ENCODE results near the gene ATXN7L2. TPM values are rescaled to one million over a fixed set of nuclear protein-coding genes. Genes with fewer than 3 reads are reported as not detected.

The ATXN7L2 gene
- total RNA-seq, 2 experiments from 2014 or later, result 11.2 to 13.7 TPM

DNA sequence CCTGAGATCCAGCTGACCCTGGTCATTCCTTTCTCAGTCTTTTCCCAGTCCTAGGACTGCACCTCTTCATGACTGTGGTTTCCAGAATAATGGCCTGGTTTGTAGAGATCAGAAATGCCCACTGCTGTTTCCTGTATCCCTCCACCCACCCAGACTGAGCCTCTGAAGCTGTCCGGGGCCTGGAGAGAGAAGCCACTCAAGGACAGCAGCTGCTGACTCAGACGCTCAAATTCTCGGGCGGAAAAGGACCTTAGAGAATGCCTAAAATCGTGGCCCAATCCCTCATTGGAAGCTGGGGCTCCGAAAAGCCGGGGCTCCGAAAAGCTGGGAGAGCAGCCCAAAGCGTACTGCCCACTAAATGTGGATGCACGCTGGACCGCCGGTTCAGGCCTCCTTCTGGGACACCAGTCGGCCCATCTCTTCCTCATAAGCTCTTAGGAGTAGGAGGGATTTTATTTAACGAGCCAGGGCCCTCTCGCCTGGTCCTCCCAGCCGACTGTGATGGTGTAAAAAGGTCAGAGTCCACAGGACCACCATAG lies 48.2 kb downstream of the ATXN7L2 start:
- Mint-ChIP-seq H3K27me3 (no peaks in the 10 kb centered on the region), H3K4me1 (ENCODE audit: low read depth) (peaks cover 23% of the 10 kb centered on the region), H3K27ac (peak overlapping the region; percentile 90), H3K9me3 (no peaks in the 10 kb centered on the region), H3K4me3 (no peak overlapping the region), H3K36me3 (ENCODE audit: low read depth) (no peaks in the 10 kb centered on the region)
- CTCF ChIA-PET, result interaction anchor here (0.7 to 21.7 kb wide), 70 partner anchors 9 to 807 kb away, joined by 3 to 1390 read pairs (median 5); partner anchors contain the start of genes AHCYL1, AMIGO1, AMPD2 and ATXN7L2
- TF ChIP-seq, protein P1, sequence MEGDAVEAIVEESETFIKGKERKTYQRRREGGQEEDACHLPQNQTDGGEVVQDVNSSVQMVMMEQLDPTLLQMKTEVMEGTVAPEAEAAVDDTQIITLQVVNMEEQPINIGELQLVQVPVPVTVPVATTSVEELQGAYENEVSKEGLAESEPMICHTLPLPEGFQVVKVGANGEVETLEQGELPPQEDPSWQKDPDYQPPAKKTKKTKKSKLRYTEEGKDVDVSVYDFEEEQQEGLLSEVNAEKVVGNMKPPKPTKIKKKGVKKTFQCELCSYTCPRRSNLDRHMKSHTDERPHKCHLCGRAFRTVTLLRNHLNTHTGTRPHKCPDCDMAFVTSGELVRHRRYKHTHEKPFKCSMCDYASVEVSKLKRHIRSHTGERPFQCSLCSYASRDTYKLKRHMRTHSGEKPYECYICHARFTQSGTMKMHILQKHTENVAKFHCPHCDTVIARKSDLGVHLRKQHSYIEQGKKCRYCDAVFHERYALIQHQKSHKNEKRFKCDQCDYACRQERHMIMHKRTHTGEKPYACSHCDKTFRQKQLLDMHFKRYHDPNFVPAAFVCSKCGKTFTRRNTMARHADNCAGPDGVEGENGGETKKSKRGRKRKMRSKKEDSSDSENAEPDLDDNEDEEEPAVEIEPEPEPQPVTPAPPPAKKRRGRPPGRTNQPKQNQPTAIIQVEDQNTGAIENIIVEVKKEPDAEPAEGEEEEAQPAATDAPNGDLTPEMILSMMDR (IDR thresholded peaks at IDR 0.05), result no peak
- no peak for ATAC-seq
- POLR2A ChIA-PET, result interaction anchor here (0.7 to 3.4 kb wide), 16 partner anchors 12 to 318 kb away, joined by 3 to 24 read pairs (median 5); partner anchors contain the start of genes AMIGO1, ATXN7L2, CYB561D1 and GNAI3
- intact Hi-C loops (cut with micrococcal nuclease), result loop anchor here (1.0 to 10.0 kb wide), 4 partner anchors 38 to 270 kb away; partner anchors contain the start of genes CYB561D1 and PSMA5
- no peak for DNase-seq

DNA sequence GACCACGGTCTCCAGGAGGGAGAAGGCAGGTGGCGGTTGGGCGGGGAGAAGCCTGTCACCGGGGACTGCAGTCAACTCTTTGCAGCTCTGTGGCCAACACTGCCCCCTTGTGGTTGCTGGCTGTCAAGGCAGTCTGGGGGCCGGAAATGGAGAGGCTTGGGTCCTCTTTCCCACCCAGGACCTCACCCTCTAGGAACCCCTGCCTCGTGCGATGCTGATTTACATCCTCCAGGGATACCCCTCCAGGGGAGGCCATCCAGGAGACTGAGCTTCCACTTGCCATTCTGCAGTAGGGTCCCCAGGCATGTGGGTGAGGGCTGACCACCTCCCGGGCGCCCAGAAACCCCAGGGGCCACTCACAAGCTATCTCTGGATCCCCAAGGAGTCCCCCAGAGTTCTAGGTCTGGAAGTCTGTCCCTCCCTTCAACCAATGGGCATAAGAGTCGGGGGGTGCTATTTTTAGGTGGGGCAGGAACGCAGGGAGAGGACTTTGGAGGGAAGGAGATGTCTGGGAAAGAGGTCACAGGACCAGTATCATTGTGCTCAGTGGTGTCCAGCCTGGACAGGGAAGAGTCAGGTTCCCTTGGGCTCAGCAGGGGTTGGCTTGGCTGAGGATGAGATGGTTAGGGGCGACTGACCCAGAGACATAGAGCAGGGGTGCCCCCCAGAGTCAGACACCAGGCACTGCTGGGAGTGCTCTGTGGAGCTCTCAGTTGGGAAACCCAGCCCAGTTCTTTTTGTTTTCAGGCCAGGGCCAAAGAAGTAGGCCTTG lies 48.8 kb downstream of the ATXN7L2 start:
- peak overlapping the region; percentile 57 for H3K4me3 Mint-ChIP-seq
- POLR2A ChIA-PET, result interaction anchor here (0.8 to 3.4 kb wide), 18 partner anchors 9 to 318 kb away, joined by 3 to 24 read pairs (median 4); partner anchors contain the start of genes AMIGO1, ATXN7L2, CYB561D1 and GNAI3
- ATAC-seq (peak; percentile 93), DNase-seq (peak; percentile 93)
- H3K9me3 Mint-ChIP-seq, result no peaks in the 10 kb centered on the region
- no peaks in the 10 kb centered on the region for H3K27me3 Mint-ChIP-seq
- TF ChIP-seq, protein P1 (IDR thresholded peaks at IDR 0.05), result peak; percentile 79
- intact Hi-C loops (cut with micrococcal nuclease), result loop anchor here (1.0 to 10.0 kb wide), 4 partner anchors 38 to 270 kb away; partner anchors contain the start of genes CYB561D1 and PSMA5
- H3K27ac Mint-ChIP-seq, result peak overlapping the region; percentile 90
- CTCF ChIA-PET, result interaction anchor here (0.6 to 21.7 kb wide), 84 partner anchors 8 to 807 kb away, joined by 3 to 1390 read pairs (median 4); partner anchors contain the start of genes AHCYL1, AMIGO1, AMPD2 and ATXN7L2
- no peaks in the 10 kb centered on the region for H3K36me3 Mint-ChIP-seq (ENCODE audit: low read depth)
- peaks cover 23% of the 10 kb centered on the region for H3K4me1 Mint-ChIP-seq (ENCODE audit: low read depth)

DNA sequence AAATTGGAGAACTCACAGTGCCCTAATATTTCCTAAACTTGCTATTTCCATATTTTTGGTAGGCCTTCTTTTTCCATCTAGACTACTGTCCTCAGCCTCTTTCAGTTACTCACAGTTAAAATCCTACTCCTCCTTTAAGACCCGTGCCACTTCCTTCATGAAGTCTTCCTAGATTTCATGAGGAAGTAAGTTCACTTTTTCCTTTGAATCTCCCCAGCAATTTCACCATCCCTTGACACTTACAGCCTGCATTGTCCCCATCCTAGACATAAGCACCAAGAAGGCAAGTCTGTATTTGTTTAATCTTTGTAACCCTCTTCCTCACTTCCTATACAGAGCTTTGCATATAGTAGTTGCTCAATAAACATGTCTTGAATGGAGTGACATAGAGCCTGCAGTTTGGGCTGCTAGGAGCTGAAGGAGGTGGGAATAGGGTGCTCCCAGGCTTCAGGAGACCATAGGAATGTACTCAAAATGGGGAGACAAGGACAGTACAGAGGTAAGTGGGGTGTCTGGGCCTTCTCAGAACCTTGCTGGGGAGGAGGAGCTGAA lies 50.7 kb downstream of the ATXN7L2 start:
- Mint-ChIP-seq H3K4me1 (ENCODE audit: low read depth) (peaks cover 23% of the 10 kb centered on the region), H3K36me3 (ENCODE audit: low read depth) (no peaks in the 10 kb centered on the region), H3K4me3 (no peak overlapping the region), H3K9me3 (no peaks in the 10 kb centered on the region), H3K27ac (no peak overlapping the region), H3K27me3 (no peaks in the 10 kb centered on the region)
- ChIA-PET POLR2A (no interaction called here), CTCF (interaction anchor here (1.3 to 21.7 kb wide), 5 partner anchors 12 to 256 kb away, joined by 5 to 1390 read pairs (median 8); partner anchors contain the start of genes AMIGO1, ATXN7L2, CYB561D1 and PSMA5)
- intact Hi-C loops (cut with micrococcal nuclease), result loop anchor here (5.0 to 10.0 kb wide), 3 partner anchors 110 to 272 kb away; partner anchors contain the start of gene PSMA5
- no peak for ATAC-seq
- no peak for DNase-seq
- TF ChIP-seq, protein P1 (IDR thresholded peaks at IDR 0.05), result no peak

DNA sequence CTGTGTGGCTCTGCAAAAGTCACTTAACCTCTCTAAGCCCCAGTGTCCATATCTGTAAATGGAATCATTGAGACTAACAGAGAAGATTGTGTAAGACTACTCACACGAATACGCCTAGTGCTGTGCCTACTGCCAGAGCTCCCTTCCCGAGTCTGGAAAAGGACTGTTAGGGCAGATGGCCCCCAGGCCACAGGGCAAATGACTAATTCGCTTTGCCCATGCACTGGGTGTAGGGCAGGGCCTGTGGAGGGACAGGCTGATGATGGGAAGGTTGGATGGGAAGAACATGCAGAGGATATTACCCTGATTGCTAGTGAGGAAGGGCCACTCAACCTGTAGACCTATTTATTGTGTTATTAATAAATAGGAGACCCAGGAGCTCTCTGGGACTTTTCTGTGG lies 51.8 kb downstream of the ATXN7L2 start:
- Mint-ChIP-seq H3K9me3 (no peaks in the 10 kb centered on the region), H3K36me3 (ENCODE audit: low read depth) (no peaks in the 10 kb centered on the region), H3K27ac (no peak overlapping the region), H3K4me1 (ENCODE audit: low read depth) (peaks cover 21% of the 10 kb centered on the region), H3K4me3 (no peak overlapping the region), H3K27me3 (no peaks in the 10 kb centered on the region)
- ChIA-PET POLR2A (interaction anchor here (1.5 kb wide), 1 partner anchor 13 kb away, joined by 5 read pairs; the partner anchor contains the start of gene GNAI3), CTCF (interaction anchor here (1.3 to 21.7 kb wide), 3 partner anchors 10 to 109 kb away, joined by 7 to 1390 read pairs (median 8); partner anchors contain the start of genes AMIGO1, ATXN7L2, CYB561D1 and PSMA5)
- ATAC-seq (no peak), DNase-seq (no peak)
- TF ChIP-seq, protein P1 (IDR thresholded peaks at IDR 0.05), result no peak
- intact Hi-C loops (cut with micrococcal nuclease), result loop anchor here (10.0 kb wide), 1 partner anchor 111 kb away; the partner anchor contains the start of gene PSMA5
